Medulla oblongata (tissue), 1 donor: ENCODE data around the gene SLC41A3.
"Not testable (repeated sequence)": the region's sequence is repeated elsewhere in the genome, so short reads cannot be mapped to it uniquely, and the experiment has no call there.

Source experiments
- DNase-seq: peaks from one replicate; pipeline ENCODE4 v3.0.0-alpha.2; 2015; ENCODE audit errors: extremely low spot score

Gene SLC41A3

GRCh38 chr3:125958511-125959316, 125.2 kb downstream of the SLC41A3 start:
- no peak for DNase-seq

GRCh38 chr3:125957674-125958510, 126.0 kb downstream of the SLC41A3 start:
- DNase-seq: no peak

DNA sequence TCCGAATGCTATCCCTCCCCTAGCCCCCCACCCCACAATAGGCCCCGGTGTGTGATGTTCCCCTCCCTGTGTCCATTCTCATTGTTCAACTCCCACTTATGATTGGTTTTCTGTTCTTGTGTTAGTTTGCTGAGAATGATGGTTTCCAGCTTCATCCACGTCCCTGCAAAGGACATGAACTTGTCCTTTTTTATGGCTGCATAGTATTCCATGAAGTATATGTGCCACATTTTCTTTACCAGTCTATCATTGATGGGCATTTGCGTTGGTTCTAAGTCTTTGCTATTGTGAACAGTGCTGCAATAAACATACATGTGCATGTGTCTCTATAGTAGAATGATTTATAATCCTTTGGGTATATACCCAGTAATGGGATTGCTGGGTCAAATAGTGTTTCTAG, 126.9 kb downstream of the SLC41A3 start:
- DNase-seq: not testable (repeated sequence)
